C4-2B (cell line): ENCODE measurements around the gene TOGARAM1.
"Not testable (repeated sequence)": the region's sequence is repeated elsewhere in the genome, so short reads cannot be mapped to it uniquely, and the experiment has no call there.

Source experiments
- H3K27ac ChIP-seq: fragments of 450-650 bp; 2 replicates; pipeline ENCODE4 v1.5.1; 2017
- ZFX ChIP-seq: fragments of 450-650 bp; IDR thresholded peaks from 2 replicates; pipeline ENCODE4 v1.6.1; 2017
- TF ChIP-seq, protein P1 (sequence below): fragments of 450-650 bp; conservative IDR thresholded peaks from 2 replicates; pipeline ENCODE4 v1.5.1; 2017; ENCODE audit warnings: mild to moderate bottlenecking

Gene TOGARAM1

DNA sequence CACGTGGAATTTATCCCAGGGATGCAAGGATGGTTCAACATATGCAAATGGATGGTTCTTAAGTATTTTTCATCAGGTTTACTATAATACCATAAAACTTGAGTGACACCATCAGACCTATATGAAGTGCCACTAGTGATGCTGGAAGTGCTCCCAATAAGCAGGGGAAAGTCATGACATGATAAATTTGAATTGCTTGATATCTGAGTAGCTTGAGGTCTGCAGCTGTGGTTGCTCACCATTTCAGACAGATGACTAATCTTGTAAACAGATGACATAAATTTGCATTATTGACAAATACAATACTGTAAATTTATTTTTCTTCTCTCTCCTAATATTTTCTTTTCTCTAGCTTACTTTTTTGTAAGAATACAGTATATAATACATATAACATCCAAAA, 108.2 kb downstream of the TOGARAM1 start:
- TF ChIP-seq ZFX: no peak
- TF ChIP-seq, protein P1, sequence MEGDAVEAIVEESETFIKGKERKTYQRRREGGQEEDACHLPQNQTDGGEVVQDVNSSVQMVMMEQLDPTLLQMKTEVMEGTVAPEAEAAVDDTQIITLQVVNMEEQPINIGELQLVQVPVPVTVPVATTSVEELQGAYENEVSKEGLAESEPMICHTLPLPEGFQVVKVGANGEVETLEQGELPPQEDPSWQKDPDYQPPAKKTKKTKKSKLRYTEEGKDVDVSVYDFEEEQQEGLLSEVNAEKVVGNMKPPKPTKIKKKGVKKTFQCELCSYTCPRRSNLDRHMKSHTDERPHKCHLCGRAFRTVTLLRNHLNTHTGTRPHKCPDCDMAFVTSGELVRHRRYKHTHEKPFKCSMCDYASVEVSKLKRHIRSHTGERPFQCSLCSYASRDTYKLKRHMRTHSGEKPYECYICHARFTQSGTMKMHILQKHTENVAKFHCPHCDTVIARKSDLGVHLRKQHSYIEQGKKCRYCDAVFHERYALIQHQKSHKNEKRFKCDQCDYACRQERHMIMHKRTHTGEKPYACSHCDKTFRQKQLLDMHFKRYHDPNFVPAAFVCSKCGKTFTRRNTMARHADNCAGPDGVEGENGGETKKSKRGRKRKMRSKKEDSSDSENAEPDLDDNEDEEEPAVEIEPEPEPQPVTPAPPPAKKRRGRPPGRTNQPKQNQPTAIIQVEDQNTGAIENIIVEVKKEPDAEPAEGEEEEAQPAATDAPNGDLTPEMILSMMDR: no peak
- no peak overlapping the region for H3K27ac ChIP-seq

DNA sequence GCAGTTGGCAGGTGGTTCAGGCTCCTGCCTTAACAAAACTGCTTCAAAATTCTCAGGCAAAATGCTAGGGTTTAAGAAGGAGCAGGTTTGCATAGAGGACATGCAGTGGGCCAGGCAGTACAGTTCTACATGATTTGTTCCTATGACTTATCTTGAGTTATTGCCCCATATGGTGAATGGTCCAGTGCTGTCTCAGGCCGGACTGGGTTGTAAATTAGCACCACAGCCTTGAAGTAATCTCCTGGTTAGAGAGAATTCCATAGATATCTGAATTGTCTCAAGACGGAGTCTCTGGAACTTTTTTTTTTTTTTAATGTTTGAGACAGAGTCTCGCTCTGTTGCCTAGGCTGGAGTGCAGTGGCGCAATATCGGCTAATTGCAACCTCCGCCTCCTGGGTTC, 110.1 kb downstream of the TOGARAM1 start:
- H3K27ac ChIP-seq: no peak overlapping the region
- TF ChIP-seq ZFX: no peak
- TF ChIP-seq, protein P1: no peak

DNA sequence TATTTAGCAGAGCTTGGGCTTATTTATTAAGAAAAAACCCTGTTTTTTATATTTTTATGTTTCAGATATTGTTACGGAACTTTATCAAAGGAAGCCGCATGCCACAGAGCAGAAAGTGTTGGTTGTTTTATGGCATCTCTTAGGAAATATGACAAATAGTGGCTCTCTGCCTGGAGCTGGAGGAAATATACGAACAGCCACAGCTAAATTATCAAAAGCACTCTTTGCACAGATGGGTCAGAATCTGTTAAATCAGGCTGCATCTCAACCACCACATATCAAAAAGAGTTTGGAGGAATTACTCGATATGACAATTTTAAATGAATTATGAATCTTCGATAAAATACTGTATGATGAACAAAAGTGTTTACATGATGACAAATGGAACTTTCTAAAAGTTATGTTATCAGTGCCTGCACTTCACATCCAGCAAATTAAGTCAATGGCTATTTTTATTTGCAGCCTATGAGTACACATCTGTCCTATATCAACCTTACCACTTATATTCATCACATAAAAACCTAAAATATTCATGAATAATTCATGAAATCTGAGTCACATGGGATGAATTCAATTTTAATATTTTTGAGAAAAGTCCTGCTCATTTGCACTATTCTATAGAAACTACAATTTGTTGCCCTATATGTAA, 111.4 kb downstream of the TOGARAM1 start:
- no peak overlapping the region for H3K27ac ChIP-seq
- no peak for TF ChIP-seq ZFX
- TF ChIP-seq, protein P1: no peak

DNA sequence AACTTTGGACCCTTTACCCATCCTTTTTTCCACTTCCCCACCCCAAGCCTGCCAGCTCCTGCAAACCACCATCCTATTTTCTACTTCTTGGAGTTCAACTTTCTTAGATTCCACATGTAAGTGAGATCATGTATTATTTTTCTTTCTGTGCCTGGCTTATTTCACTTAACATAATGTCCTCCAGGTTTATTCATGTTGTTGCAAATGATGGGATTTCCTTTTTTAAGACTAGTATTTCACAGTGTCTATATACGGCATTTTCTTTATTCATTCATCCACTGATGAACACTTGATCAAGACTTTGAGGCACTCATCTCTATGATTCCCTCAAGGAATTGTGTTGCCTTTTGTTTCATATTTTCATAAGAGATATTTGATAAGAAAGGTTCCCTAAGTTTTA, 116.3 kb downstream of the TOGARAM1 start:
- H3K27ac ChIP-seq: no peak overlapping the region
- no peak for TF ChIP-seq ZFX
- TF ChIP-seq, protein P1: no peak

DNA sequence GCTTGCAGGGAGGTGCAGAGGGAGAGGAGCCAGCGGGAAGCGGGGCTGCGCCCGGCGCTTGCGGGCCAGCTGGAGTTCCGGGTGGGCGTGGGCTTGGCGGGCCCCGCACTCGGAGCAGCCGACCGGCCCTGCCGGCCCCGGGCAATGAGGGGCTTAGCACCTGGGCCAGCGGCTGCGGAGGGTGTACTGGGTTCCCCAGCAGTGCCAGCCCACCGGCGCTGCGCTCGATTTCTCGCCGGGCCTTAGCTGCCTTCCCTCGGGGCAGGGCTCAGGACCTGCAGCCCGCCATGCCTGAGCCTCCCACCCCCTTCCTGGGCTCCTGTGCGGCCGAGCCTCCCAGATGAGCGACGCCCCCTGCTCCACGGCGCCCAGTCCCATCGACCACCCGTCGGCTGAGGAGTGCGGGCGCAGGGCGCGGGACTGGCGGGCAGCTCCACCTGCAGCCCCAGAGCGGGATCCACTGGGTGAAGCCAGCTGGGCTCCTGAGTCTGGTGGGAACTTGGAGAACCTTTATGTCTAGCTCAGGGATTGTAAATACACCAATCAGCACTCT, 118.5 kb downstream of the TOGARAM1 start:
- not testable (repeated sequence) for H3K27ac ChIP-seq

DNA sequence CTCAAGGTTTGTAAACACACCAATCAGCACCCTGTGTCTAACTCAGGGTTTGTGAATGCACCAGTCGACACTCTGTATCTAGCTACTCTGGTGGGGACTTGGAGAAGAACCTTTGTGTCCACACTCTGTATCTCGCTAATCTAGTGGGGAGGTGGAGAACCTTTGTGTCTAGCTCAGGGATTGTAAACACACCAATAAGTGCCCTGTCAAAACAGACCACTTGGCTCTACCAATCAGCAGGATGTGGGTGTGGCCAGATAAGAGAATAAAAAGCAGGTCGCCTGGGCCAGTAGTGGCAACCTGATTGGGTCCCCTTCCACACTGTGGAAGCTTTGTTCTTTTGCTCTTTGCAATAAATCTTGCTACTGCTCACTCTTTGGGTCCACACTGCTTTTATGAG, 119.1 kb downstream of the TOGARAM1 start:
- not testable (repeated sequence) for H3K27ac ChIP-seq

DNA sequence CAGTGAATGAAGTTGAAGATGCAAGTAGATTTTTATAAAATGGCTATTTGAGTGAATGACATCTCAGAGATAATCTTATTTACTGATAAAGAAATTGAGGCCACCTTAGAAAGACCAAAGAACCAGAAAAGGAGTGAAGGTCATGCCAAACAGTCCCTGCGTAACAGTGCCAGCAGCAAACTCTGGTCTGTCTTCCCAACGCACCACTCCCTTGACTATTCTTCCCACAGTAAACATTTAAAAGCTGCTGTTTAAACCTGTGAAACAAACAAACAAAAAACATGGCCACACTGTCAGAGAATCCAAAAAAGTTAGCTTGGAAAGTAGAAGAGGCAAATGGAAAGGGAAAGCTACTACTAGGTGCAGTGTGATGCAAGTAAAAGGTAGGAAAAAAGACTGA, 120.4 kb downstream of the TOGARAM1 start:
- TF ChIP-seq, protein P1: no peak
- no peak for TF ChIP-seq ZFX
- H3K27ac ChIP-seq: no peak overlapping the region

DNA sequence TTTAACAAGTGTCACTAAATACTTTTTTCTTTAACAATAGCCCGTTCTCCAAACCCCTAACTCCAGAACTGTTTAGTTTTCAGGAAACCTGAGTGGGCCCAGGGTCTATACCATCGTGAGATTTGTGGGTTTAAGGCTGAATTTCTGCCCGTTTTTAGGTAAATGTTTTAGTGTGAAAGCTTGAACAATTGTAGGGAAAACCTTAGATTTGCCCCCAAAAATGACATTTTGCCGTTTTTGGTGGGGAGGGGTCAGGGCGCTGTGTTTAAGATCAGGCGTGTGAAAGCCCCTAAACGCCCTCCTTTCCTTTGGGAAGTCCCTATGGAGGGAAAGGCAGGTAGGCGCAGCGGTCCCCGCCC, 121.6 kb downstream of the TOGARAM1 start:
- no peak for TF ChIP-seq ZFX
- TF ChIP-seq, protein P1: no peak
- peak overlapping the region; percentile 84 for H3K27ac ChIP-seq
